ENCODE results near the gene SORBS1.

The SORBS1 gene

GRCh38 chr10:95508730-95509129, 52.4 kb downstream of the SORBS1 start:
- H3K27ac ChIP-seq (ENCODE audit: poor library complexity, severe bottlenecking) = no peak overlapping the region
- no peaks in the 10 kb centered on the region for H3K36me3 ChIP-seq (ENCODE audit: low read depth)
- no peaks in the 10 kb centered on the region for H3K4me1 ChIP-seq (ENCODE audit: insufficient read depth, poor library complexity, severe bottlenecking)
- no peaks in the 10 kb centered on the region for H3K27me3 ChIP-seq (ENCODE audit: insufficient read depth, poor library complexity, severe bottlenecking)
- H3K9me3 ChIP-seq (ENCODE audit: severe bottlenecking) = no peaks in the 10 kb centered on the region
- TF ChIP-seq CTCF (IDR thresholded peaks at IDR 0.05; ENCODE audit: poor library complexity, severe bottlenecking) = no peak
- DNase-seq (ENCODE audit: low spot score) (no peak), ATAC-seq (ENCODE audit: low read depth) (no peak)
- no peak overlapping the region for H3K4me3 ChIP-seq (ENCODE audit: severe bottlenecking)

- Histone ChIP-seq H3K27me3 (ENCODE audit: insufficient read depth, poor library complexity, severe bottlenecking) (no peaks in the 10 kb centered on the region), H3K4me3 (ENCODE audit: severe bottlenecking) (no peak overlapping the region), H3K27ac (ENCODE audit: poor library complexity, severe bottlenecking) (no peak overlapping the region), H3K4me1 (ENCODE audit: insufficient read depth, poor library complexity, severe bottlenecking) (no peaks in the 10 kb centered on the region), H3K36me3 (ENCODE audit: low read depth) (no peaks in the 10 kb centered on the region), H3K9me3 (ENCODE audit: severe bottlenecking) (no peaks in the 10 kb centered on the region)
- TF ChIP-seq CTCF (IDR thresholded peaks at IDR 0.05; ENCODE audit: poor library complexity, severe bottlenecking) = no peak
- ATAC-seq (ENCODE audit: low read depth) (no peak), DNase-seq (ENCODE audit: low spot score) (no peak)
Observed at GRCh38 chr10:95506056-95506737, 55.0 kb downstream of the SORBS1 start.

GRCh38 chr10:95505641-95506040, 55.5 kb downstream of the SORBS1 start:
- Histone ChIP-seq H3K4me3 (ENCODE audit: severe bottlenecking) (no peak overlapping the region), H3K27ac (ENCODE audit: poor library complexity, severe bottlenecking) (no peak overlapping the region), H3K4me1 (ENCODE audit: insufficient read depth, poor library complexity, severe bottlenecking) (no peaks in the 10 kb centered on the region), H3K36me3 (ENCODE audit: low read depth) (no peaks in the 10 kb centered on the region), H3K9me3 (ENCODE audit: severe bottlenecking) (no peaks in the 10 kb centered on the region), H3K27me3 (ENCODE audit: insufficient read depth, poor library complexity, severe bottlenecking) (no peaks in the 10 kb centered on the region)
- DNase-seq (ENCODE audit: low spot score) = no peak
- no peak for ATAC-seq (ENCODE audit: low read depth)
- no peak for TF ChIP-seq CTCF (IDR thresholded peaks at IDR 0.05; ENCODE audit: poor library complexity, severe bottlenecking)

- H3K9me3 ChIP-seq (ENCODE audit: severe bottlenecking) = no peaks in the 10 kb centered on the region
- ATAC-seq (ENCODE audit: low read depth) (no peak), DNase-seq (ENCODE audit: low spot score) (no peak)
- no peaks in the 10 kb centered on the region for H3K36me3 ChIP-seq (ENCODE audit: low read depth)
- H3K27me3 ChIP-seq (ENCODE audit: insufficient read depth, poor library complexity, severe bottlenecking) = no peaks in the 10 kb centered on the region
- no peak overlapping the region for H3K27ac ChIP-seq (ENCODE audit: poor library complexity, severe bottlenecking)
- H3K4me1 ChIP-seq (ENCODE audit: insufficient read depth, poor library complexity, severe bottlenecking) = no peaks in the 10 kb centered on the region
- H3K4me3 ChIP-seq (ENCODE audit: severe bottlenecking) = no peak overlapping the region
- no peak for TF ChIP-seq CTCF (IDR thresholded peaks at IDR 0.05; ENCODE audit: poor library complexity, severe bottlenecking)
Observed at GRCh38 chr10:95505084-95505610, 56.0 kb downstream of the SORBS1 start.

- Histone ChIP-seq H3K27me3 (ENCODE audit: insufficient read depth, poor library complexity, severe bottlenecking) (no peaks in the 10 kb centered on the region), H3K4me3 (ENCODE audit: severe bottlenecking) (no peak overlapping the region), H3K9me3 (ENCODE audit: severe bottlenecking) (no peaks in the 10 kb centered on the region), H3K36me3 (ENCODE audit: low read depth) (no peaks in the 10 kb centered on the region), H3K27ac (ENCODE audit: poor library complexity, severe bottlenecking) (no peak overlapping the region), H3K4me1 (ENCODE audit: insufficient read depth, poor library complexity, severe bottlenecking) (no peaks in the 10 kb centered on the region)
- no peak for TF ChIP-seq CTCF (IDR thresholded peaks at IDR 0.05; ENCODE audit: poor library complexity, severe bottlenecking)
- DNase-seq (ENCODE audit: low spot score) (no peak), ATAC-seq (ENCODE audit: low read depth) (no peak)
Observed at GRCh38 chr10:95504246-95504691, 56.9 kb downstream of the SORBS1 start.

Measured in RWPE2 (cell line).